HepG2 (cell line): Measurements from ENCODE around the gene PLEKHA5. TPM values are rescaled to one million over a fixed set of nuclear protein-coding genes. Genes with fewer than 3 reads are reported as not detected.

ENCODE experiments used
- LBX2 ChIP-seq: sonication (generic); formaldehyde crosslinking; IDR thresholded peaks from 2 replicates; pipeline ENCODE4 v1.5.0; 2020; ENCODE audit warnings: missing genetic modification reagents, mild to moderate bottlenecking, borderline replicate concordance
- ZNF20 ChIP-seq: sonication (generic); formaldehyde crosslinking; IDR thresholded peaks from 2 replicates; pipeline ENCODE4 v1.4.0; 2020; ENCODE audit warnings: mild to moderate bottlenecking, moderate library complexity, missing genetic modification reagents
- ZNF644 ChIP-seq: IDR thresholded peaks from 2 replicates; pipeline ENCODE4 v1.6.1; 2016; ENCODE audit warnings: low read depth
- ZSCAN20 ChIP-seq: sonication (generic); formaldehyde crosslinking; IDR thresholded peaks from 2 replicates; pipeline ENCODE4 v1.4.0; 2020; ENCODE audit warnings: missing genetic modification reagents, mild to moderate bottlenecking, borderline replicate concordance
- polyA plus RNA-seq, 8 experiments: library from polyadenylated mRNA; depleted of rRNA in 3 of 8; stranded (reverse) in 7 of 8; unstranded in 1 of 8; fragments of >200 nt; fragmentation: Illumina TruSeq in 4 of 8; extraction: Trizol in 4 of 8; gene quantifications; 2 replicates each; pipeline versions ENCODE4 v1.2.1 to v1.2.3, GENCODE V29; 2011 to 2016; ENCODE audit warnings: low read depth in 4 of 8, missing spikeins in 1 of 8, mixed read lengths in 1 of 8; ENCODE audit not compliant: insufficient read depth in 1 of 8
- total RNA-seq, 5 experiments: library from RNA; depleted of rRNA; stranded (reverse); fragments of >200 nt; fragmentation: Illumina TruSeq; extraction: Trizol; gene quantifications; 2 replicates each; pipeline ENCODE4 v1.2.3, GENCODE V29; 2016; ENCODE audit warnings: low read depth in 1 of 5
- TF ChIP-seq, protein P1 (sequence below): sonication (generic); formaldehyde crosslinking; IDR thresholded peaks from 2 replicates; pipeline ENCODE4 v1.8.0; 2022; ENCODE audit warnings: missing genetic modification reagents, mild to moderate bottlenecking, moderate library complexity, borderline replicate concordance
- TF ChIP-seq, protein P2 (sequence below), 2 experiments: sonication (generic) in 1 of 2; formaldehyde crosslinking in 1 of 2; IDR thresholded peaks; 2 replicates each; pipeline versions ENCODE4 v1.6.1 to v1.9.0; 2014 to 2022; ENCODE audit warnings: antibody characterized with exemption in 1 of 2, borderline replicate concordance in 1 of 2, inconsistent platforms in 1 of 2, low read depth in 1 of 2, missing genetic modification reagents in 1 of 2

PLEKHA5 gene
- total and polyA plus RNA-seq, 2 of the 13 experiments (the other 11 are each of a cell fraction or from before 2014, with no cell fraction given): 4.2 to 15.4 TPM

- TF ChIP-seq, protein P1, sequence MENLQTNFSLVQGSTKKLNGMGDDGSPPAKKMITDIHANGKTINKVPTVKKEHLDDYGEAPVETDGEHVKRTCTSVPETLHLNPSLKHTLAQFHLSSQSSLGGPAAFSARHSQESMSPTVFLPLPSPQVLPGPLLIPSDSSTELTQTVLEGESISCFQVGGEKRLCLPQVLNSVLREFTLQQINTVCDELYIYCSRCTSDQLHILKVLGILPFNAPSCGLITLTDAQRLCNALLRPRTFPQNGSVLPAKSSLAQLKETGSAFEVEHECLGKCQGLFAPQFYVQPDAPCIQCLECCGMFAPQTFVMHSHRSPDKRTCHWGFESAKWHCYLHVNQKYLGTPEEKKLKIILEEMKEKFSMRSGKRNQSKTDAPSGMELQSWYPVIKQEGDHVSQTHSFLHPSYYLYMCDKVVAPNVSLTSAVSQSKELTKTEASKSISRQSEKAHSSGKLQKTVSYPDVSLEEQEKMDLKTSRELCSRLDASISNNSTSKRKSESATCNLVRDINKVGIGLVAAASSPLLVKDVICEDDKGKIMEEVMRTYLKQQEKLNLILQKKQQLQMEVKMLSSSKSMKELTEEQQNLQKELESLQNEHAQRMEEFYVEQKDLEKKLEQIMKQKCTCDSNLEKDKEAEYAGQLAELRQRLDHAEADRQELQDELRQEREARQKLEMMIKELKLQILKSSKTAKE (CRISPR knock-in tag): no peak
- TF ChIP-seq ZNF20 (CRISPR knock-in tag): no peak
- 0 out of 2 replicates have a peak, but pooled peaks have one; percentile 47 for TF ChIP-seq ZNF644 (CRISPR knock-in tag)
- TF ChIP-seq ZSCAN20 (CRISPR knock-in tag): no peak
- TF ChIP-seq LBX2 (CRISPR knock-in tag): no peak
- TF ChIP-seq, protein P2, sequence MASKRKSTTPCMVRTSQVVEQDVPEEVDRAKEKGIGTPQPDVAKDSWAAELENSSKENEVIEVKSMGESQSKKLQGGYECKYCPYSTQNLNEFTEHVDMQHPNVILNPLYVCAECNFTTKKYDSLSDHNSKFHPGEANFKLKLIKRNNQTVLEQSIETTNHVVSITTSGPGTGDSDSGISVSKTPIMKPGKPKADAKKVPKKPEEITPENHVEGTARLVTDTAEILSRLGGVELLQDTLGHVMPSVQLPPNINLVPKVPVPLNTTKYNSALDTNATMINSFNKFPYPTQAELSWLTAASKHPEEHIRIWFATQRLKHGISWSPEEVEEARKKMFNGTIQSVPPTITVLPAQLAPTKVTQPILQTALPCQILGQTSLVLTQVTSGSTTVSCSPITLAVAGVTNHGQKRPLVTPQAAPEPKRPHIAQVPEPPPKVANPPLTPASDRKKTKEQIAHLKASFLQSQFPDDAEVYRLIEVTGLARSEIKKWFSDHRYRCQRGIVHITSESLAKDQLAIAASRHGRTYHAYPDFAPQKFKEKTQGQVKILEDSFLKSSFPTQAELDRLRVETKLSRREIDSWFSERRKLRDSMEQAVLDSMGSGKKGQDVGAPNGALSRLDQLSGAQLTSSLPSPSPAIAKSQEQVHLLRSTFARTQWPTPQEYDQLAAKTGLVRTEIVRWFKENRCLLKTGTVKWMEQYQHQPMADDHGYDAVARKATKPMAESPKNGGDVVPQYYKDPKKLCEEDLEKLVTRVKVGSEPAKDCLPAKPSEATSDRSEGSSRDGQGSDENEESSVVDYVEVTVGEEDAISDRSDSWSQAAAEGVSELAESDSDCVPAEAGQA (IDR thresholded peaks at IDR 0.05; ENCODE audit: low read depth): no peak
- TF ChIP-seq, protein P2 (CRISPR knock-in tag; IDR thresholded peaks at IDR 0.05; ENCODE audit: borderline replicate concordance): no peak
These were observed 144.2 kb downstream of the PLEKHA5 start (continued) for GRCh38 chr12:19273482-19274330.
